Measurements from ENCODE around the gene OGA.

- TF ChIP-seq CTCF (IDR thresholded peaks at IDR 0.05) (no peak), EZH2 (IDR thresholded peaks at IDR 0.05; ENCODE audit: borderline replicate concordance, insufficient read depth, low read depth, low read length, poor library complexity, severe bottlenecking) (no peak)
Measured at GRCh38 chr10:101826852-101827434, 8.7 kb upstream of the OGA start.

Measured in B cell (primary cell).